ENCODE results near the gene AGBL4.

AGBL4 gene

GRCh38 chr1:48495911-48496310 is 1527.8 kb downstream of the AGBL4 start:
- TF ChIP-seq CEBPB (IDR thresholded peaks at IDR 0.05) = no peak
- no peak for TF ChIP-seq MAX (IDR thresholded peaks at IDR 0.05)
- TF ChIP-seq TEAD4 (IDR thresholded peaks at IDR 0.05) = no peak
- TF ChIP-seq RAD21 (IDR thresholded peaks at IDR 0.05; ENCODE audit: low read depth) = no peak
- TF ChIP-seq NFIC (IDR thresholded peaks at IDR 0.05) = no peak
- TF ChIP-seq YY1 (IDR thresholded peaks at IDR 0.05; ENCODE audit: low read depth) = no peak
- no peak for TF ChIP-seq ZBTB7A (IDR thresholded peaks at IDR 0.05; ENCODE audit: low read depth)
- TF ChIP-seq CREB1 (IDR thresholded peaks at IDR 0.05; ENCODE audit: low read depth) = no peak
- no peak for TF ChIP-seq TCF12 (IDR thresholded peaks at IDR 0.05; ENCODE audit: low read depth)
- TF ChIP-seq, protein P1, sequence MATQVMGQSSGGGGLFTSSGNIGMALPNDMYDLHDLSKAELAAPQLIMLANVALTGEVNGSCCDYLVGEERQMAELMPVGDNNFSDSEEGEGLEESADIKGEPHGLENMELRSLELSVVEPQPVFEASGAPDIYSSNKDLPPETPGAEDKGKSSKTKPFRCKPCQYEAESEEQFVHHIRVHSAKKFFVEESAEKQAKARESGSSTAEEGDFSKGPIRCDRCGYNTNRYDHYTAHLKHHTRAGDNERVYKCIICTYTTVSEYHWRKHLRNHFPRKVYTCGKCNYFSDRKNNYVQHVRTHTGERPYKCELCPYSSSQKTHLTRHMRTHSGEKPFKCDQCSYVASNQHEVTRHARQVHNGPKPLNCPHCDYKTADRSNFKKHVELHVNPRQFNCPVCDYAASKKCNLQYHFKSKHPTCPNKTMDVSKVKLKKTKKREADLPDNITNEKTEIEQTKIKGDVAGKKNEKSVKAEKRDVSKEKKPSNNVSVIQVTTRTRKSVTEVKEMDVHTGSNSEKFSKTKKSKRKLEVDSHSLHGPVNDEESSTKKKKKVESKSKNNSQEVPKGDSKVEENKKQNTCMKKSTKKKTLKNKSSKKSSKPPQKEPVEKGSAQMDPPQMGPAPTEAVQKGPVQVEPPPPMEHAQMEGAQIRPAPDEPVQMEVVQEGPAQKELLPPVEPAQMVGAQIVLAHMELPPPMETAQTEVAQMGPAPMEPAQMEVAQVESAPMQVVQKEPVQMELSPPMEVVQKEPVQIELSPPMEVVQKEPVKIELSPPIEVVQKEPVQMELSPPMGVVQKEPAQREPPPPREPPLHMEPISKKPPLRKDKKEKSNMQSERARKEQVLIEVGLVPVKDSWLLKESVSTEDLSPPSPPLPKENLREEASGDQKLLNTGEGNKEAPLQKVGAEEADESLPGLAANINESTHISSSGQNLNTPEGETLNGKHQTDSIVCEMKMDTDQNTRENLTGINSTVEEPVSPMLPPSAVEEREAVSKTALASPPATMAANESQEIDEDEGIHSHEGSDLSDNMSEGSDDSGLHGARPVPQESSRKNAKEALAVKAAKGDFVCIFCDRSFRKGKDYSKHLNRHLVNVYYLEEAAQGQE (IDR thresholded peaks at IDR 0.05; ENCODE audit: low read depth) = no peak
- TF ChIP-seq TAF1 (IDR thresholded peaks at IDR 0.05; ENCODE audit: low read depth) = no peak
- TF ChIP-seq EGR1 (IDR thresholded peaks at IDR 0.05) = no peak
- TF ChIP-seq EP300 (IDR thresholded peaks at IDR 0.05; ENCODE audit: borderline replicate concordance) = no peak
- no peak for TF ChIP-seq FOXM1 (IDR thresholded peaks at IDR 0.05; ENCODE audit: borderline replicate concordance, low read depth)

DNA sequence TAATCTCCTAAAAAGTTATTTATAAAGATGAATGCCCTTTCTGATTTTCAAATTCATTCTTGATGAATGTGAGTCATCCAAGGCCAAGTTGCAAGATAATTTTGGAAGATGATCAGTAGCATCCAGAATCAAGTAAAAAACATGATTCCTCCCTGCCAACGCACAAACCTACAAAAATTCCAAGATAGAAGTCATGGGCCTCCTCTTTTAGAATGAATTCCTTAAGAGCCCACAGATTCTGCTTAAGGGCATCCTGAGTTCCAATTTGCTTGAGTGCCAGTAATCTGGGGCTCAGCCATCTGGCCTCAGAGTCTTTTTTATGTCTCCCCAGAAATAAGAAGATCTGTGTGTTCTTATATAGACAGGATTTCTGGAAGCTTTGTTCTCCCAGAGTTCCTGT is 1528.6 kb downstream of the AGBL4 start:
- TF ChIP-seq EGR1 (IDR thresholded peaks at IDR 0.05) (no peak), USF1 (IDR thresholded peaks at IDR 0.05) (no peak), TCF12 (IDR thresholded peaks at IDR 0.05; ENCODE audit: low read depth) (no peak), NFIC (IDR thresholded peaks at IDR 0.05) (no peak), YY1 (IDR thresholded peaks at IDR 0.05; ENCODE audit: low read depth) (no peak), RAD21 (IDR thresholded peaks at IDR 0.05; ENCODE audit: low read depth) (no peak), TEAD4 (IDR thresholded peaks at IDR 0.05) (no peak), FOXM1 (IDR thresholded peaks at IDR 0.05; ENCODE audit: borderline replicate concordance, low read depth) (no peak), TAF1 (IDR thresholded peaks at IDR 0.05; ENCODE audit: low read depth) (no peak), EP300 (IDR thresholded peaks at IDR 0.05; ENCODE audit: borderline replicate concordance) (no peak), CREB1 (IDR thresholded peaks at IDR 0.05; ENCODE audit: low read depth) (no peak), MAX (IDR thresholded peaks at IDR 0.05) (no peak), ZBTB7A (IDR thresholded peaks at IDR 0.05; ENCODE audit: low read depth) (no peak), CEBPB (IDR thresholded peaks at IDR 0.05) (no peak)
- TF ChIP-seq, protein P1 (IDR thresholded peaks at IDR 0.05; ENCODE audit: low read depth) = no peak

- TF ChIP-seq MAX (IDR thresholded peaks at IDR 0.05) (no peak), CREB1 (IDR thresholded peaks at IDR 0.05; ENCODE audit: low read depth) (no peak), ZBTB7A (IDR thresholded peaks at IDR 0.05; ENCODE audit: low read depth) (no peak), USF1 (IDR thresholded peaks at IDR 0.05) (no peak), EP300 (IDR thresholded peaks at IDR 0.05; ENCODE audit: borderline replicate concordance) (no peak), TAF1 (IDR thresholded peaks at IDR 0.05; ENCODE audit: low read depth) (no peak)
These were observed 1529.6 kb downstream of the AGBL4 start for GRCh38 chr1:48493970-48494769.

DNA sequence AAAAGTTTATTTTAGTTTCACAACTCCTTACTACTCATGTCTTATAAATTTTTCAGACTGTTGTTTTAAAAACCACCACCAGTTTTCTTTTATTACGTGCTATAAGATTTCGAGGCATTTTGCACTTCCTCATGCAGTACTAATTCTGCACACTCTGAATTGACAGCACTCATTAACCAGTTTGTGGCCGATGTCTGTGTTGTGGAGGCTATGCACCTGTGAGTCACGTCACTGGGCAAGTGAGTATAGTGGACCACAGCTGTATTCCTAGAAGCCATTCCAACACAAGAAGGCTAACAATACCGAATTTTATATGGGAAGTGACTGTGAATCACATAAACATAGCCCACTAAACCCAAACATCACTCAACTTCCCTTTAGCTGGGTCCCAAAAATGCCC is 1530.7 kb downstream of the AGBL4 start:
- TF ChIP-seq RAD21 (IDR thresholded peaks at IDR 0.05; ENCODE audit: low read depth) (no peak), USF1 (IDR thresholded peaks at IDR 0.05) (no peak), YY1 (IDR thresholded peaks at IDR 0.05; ENCODE audit: low read depth) (no peak), TCF12 (IDR thresholded peaks at IDR 0.05; ENCODE audit: low read depth) (no peak), NFIC (IDR thresholded peaks at IDR 0.05) (no peak), CEBPB (IDR thresholded peaks at IDR 0.05) (no peak), ZBTB7A (IDR thresholded peaks at IDR 0.05; ENCODE audit: low read depth) (no peak), TAF1 (IDR thresholded peaks at IDR 0.05; ENCODE audit: low read depth) (no peak), EGR1 (IDR thresholded peaks at IDR 0.05) (no peak), MAX (IDR thresholded peaks at IDR 0.05) (no peak), CREB1 (IDR thresholded peaks at IDR 0.05; ENCODE audit: low read depth) (no peak), TEAD4 (IDR thresholded peaks at IDR 0.05) (no peak)
- TF ChIP-seq, protein P1 (IDR thresholded peaks at IDR 0.05; ENCODE audit: low read depth) = no peak

All from Ishikawa (cell line).